Activated CD4-positive, alpha-beta memory T cell treated with anti-CD3 and anti-CD28 coated beads for 36 hours (primary cell): ENCODE measurements around the gene PPT2. TPM values are rescaled to one million over a fixed set of nuclear protein-coding genes. Genes with fewer than 3 reads are reported as not detected.

Source experiments
- CTCF ChIA-PET: fragments of 350-600 bp; sonication (Branson Sonifier 250); formaldehyde crosslinking; loops from one replicate; lab custom pipeline; 2021; ENCODE audit warnings: antibody characterized with exemption, inconsistent platforms; lab: Charles Lee
- POLR2A ChIA-PET: fragments of 350-600 bp; sonication (Branson Sonifier 250); formaldehyde crosslinking; loops from one replicate; lab custom pipeline; 2021; ENCODE audit warnings: antibody characterized with exemption; lab: Charles Lee
- DNase-seq: peaks from one replicate; pipeline ENCODE4 v3.0.0-alpha.2; 2020
- H3K27ac Mint-ChIP-seq: one replicate; pipeline ENCODE4 v1.8.0; 2021; ENCODE audit warnings: mixed read lengths
- H3K27me3 Mint-ChIP-seq: one replicate; pipeline ENCODE4 v1.8.0; 2021; ENCODE audit warnings: mixed read lengths
- H3K36me3 Mint-ChIP-seq: one replicate; pipeline ENCODE4 v1.8.0; 2021; ENCODE audit warnings: mixed read lengths
- H3K4me1 Mint-ChIP-seq: one replicate; pipeline ENCODE4 v1.8.0; 2021; ENCODE audit warnings: low read depth, mixed read lengths
- H3K4me3 Mint-ChIP-seq: one replicate; pipeline ENCODE4 v1.8.0; 2021; ENCODE audit warnings: mild to moderate bottlenecking, mixed read lengths
- H3K9me3 Mint-ChIP-seq: one replicate; pipeline ENCODE4 v1.8.0; 2021; ENCODE audit warnings: mixed read lengths
- intact Hi-C: fragments of 100-400 bp; cut with micrococcal nuclease; formaldehyde crosslinking; loops from one replicate; pipeline ENCODE4 v1.15.1; 2023
- total RNA-seq, 2 experiments: library from RNA; stranded (reverse); gene quantifications; one replicate each; pipeline ENCODE4 v1.2.3, GENCODE V29; 2021

Gene PPT2
- total RNA-seq, 2 experiments from 2014 or later, result 9.5 to 9.9 TPM

- DNase-seq, result no peak
- POLR2A ChIA-PET, result no interaction called here
- H3K36me3 Mint-ChIP-seq, result peaks cover 27% of the 10 kb centered on the region
- no peaks in the 10 kb centered on the region for H3K9me3 Mint-ChIP-seq
- CTCF ChIA-PET, result no interaction called here
- H3K27ac Mint-ChIP-seq, result no peak overlapping the region
- no peak overlapping the region for H3K4me3 Mint-ChIP-seq
- intact Hi-C loops, result no loop called here
- peaks cover 12% of the 10 kb centered on the region for H3K4me1 Mint-ChIP-seq
- H3K27me3 Mint-ChIP-seq, result peaks cover 4% of the 10 kb centered on the region
These were observed 40.3 kb upstream of the PPT2 start for GRCh38 chr6:32113386-32114352.

GRCh38 chr6:32114796-32115195 lies 39.1 kb upstream of the PPT2 start:
- no peaks in the 10 kb centered on the region for H3K27me3 Mint-ChIP-seq
- CTCF ChIA-PET, result interaction anchor here (1.4 kb wide), 1 partner anchor 40 kb away, joined by 4 read pairs; no protein-coding TSS in a partner anchor
- DNase-seq, result no peak
- H3K9me3 Mint-ChIP-seq, result no peaks in the 10 kb centered on the region
- intact Hi-C loops, result no loop called here
- peaks cover 32% of the 10 kb centered on the region for H3K36me3 Mint-ChIP-seq
- H3K27ac Mint-ChIP-seq, result no peak overlapping the region
- H3K4me1 Mint-ChIP-seq, result peaks cover 7% of the 10 kb centered on the region
- POLR2A ChIA-PET, result no interaction called here
- no peak overlapping the region for H3K4me3 Mint-ChIP-seq

GRCh38 chr6:32115623-32116022 lies 38.3 kb upstream of the PPT2 start:
- no peak for DNase-seq
- no peaks in the 10 kb centered on the region for H3K9me3 Mint-ChIP-seq
- peaks cover 7% of the 10 kb centered on the region for H3K4me1 Mint-ChIP-seq
- no peaks in the 10 kb centered on the region for H3K27me3 Mint-ChIP-seq
- POLR2A ChIA-PET, result no interaction called here
- peaks cover 34% of the 10 kb centered on the region for H3K36me3 Mint-ChIP-seq
- CTCF ChIA-PET, result interaction anchor here (0.6 to 1.4 kb wide), 3 partner anchors 39 to 513 kb away, joined by 3 to 4 read pairs (median 3); no protein-coding TSS in a partner anchor
- no peak overlapping the region for H3K27ac Mint-ChIP-seq
- H3K4me3 Mint-ChIP-seq, result no peak overlapping the region
- intact Hi-C loops, result no loop called here

- peaks cover 7% of the 10 kb centered on the region for H3K4me1 Mint-ChIP-seq
- intact Hi-C loops, result no loop called here
- CTCF ChIA-PET, result interaction anchor here (0.7 to 2.7 kb wide), 5 partner anchors 12 to 157 kb away, joined by 3 to 35 read pairs (median 4); partner anchors contain the start of genes ATF6B and FKBPL
- DNase-seq, result no peak
- peaks cover 39% of the 10 kb centered on the region for H3K36me3 Mint-ChIP-seq
- POLR2A ChIA-PET, result interaction anchor here (1.2 kb wide), 1 partner anchor 11 kb away, joined by 3 read pairs; the partner anchor contains the start of gene ATF6B
- H3K4me3 Mint-ChIP-seq, result no peak overlapping the region
- H3K27ac Mint-ChIP-seq, result no peak overlapping the region
- H3K27me3 Mint-ChIP-seq, result no peaks in the 10 kb centered on the region
- H3K9me3 Mint-ChIP-seq, result no peaks in the 10 kb centered on the region
These were observed 37.3 kb upstream of the PPT2 start for GRCh38 chr6:32116674-32117073.

GRCh38 chr6:32117461-32117860 lies 36.5 kb upstream of the PPT2 start:
- ChIA-PET CTCF (interaction anchor here (0.9 to 2.7 kb wide), 6 partner anchors 11 to 751 kb away, joined by 3 to 35 read pairs (median 4); partner anchors contain the start of genes ATF6B and FKBPL), POLR2A (interaction anchor here (1.2 kb wide), 1 partner anchor 10 kb away, joined by 3 read pairs; the partner anchor contains the start of gene ATF6B)
- intact Hi-C loops, result no loop called here
- Mint-ChIP-seq H3K27ac (no peak overlapping the region), H3K36me3 (peaks cover 45% of the 10 kb centered on the region), H3K4me3 (no peak overlapping the region), H3K27me3 (no peaks in the 10 kb centered on the region), H3K9me3 (no peaks in the 10 kb centered on the region), H3K4me1 (peaks cover 7% of the 10 kb centered on the region)
- DNase-seq, result no peak

- no peak overlapping the region for H3K27ac Mint-ChIP-seq
- peaks cover 48% of the 10 kb centered on the region for H3K36me3 Mint-ChIP-seq
- peak; percentile 81 for DNase-seq
- ChIA-PET CTCF (interaction anchor here (0.8 to 2.7 kb wide), 23 partner anchors 9 to 675 kb away, joined by 3 to 35 read pairs (median 4); partner anchors contain the start of genes ATF6B, FKBPL and PRRT1), POLR2A (interaction anchor here (1.8 kb wide), 1 partner anchor 8 kb away, joined by 4 read pairs; no protein-coding TSS in a partner anchor)
- H3K4me3 Mint-ChIP-seq, result no peak overlapping the region
- intact Hi-C loops, result loop anchor here (1.0 kb wide), 1 partner anchor 35 kb away; the partner anchor contains the start of gene PPT2
- H3K27me3 Mint-ChIP-seq, result no peaks in the 10 kb centered on the region
- H3K4me1 Mint-ChIP-seq, result peaks cover 7% of the 10 kb centered on the region
- no peaks in the 10 kb centered on the region for H3K9me3 Mint-ChIP-seq
These were observed 34.9 kb upstream of the PPT2 start for GRCh38 chr6:32118782-32119628.

- H3K4me3 Mint-ChIP-seq, result no peak overlapping the region
- no peak overlapping the region for H3K27ac Mint-ChIP-seq
- H3K36me3 Mint-ChIP-seq, result peaks cover 48% of the 10 kb centered on the region
- no peaks in the 10 kb centered on the region for H3K9me3 Mint-ChIP-seq
- no peak for DNase-seq
- POLR2A ChIA-PET, result no interaction called here
- CTCF ChIA-PET, result interaction anchor here (0.7 kb wide), 1 partner anchor 293 kb away, joined by 3 read pairs; no protein-coding TSS in a partner anchor
- H3K4me1 Mint-ChIP-seq, result peaks cover 9% of the 10 kb centered on the region
- intact Hi-C loops, result no loop called here
- no peaks in the 10 kb centered on the region for H3K27me3 Mint-ChIP-seq
These were observed 33.3 kb upstream of the PPT2 start for GRCh38 chr6:32120573-32121059.

GRCh38 chr6:32123681-32124080 lies 30.3 kb upstream of the PPT2 start:
- ChIA-PET CTCF (no interaction called here), POLR2A (no interaction called here)
- Mint-ChIP-seq H3K27ac (peak overlapping the region; percentile 1), H3K4me1 (peaks cover 31% of the 10 kb centered on the region), H3K27me3 (no peaks in the 10 kb centered on the region), H3K4me3 (no peak overlapping the region), H3K36me3 (peaks cover 37% of the 10 kb centered on the region), H3K9me3 (no peaks in the 10 kb centered on the region)
- DNase-seq, result no peak
- intact Hi-C loops, result no loop called here

GRCh38 chr6:32126880-32127279 lies 27.1 kb upstream of the PPT2 start:
- CTCF ChIA-PET, result interaction anchor here (1.0 to 4.3 kb wide), 3 partner anchors 9 to 79 kb away, joined by 3 to 35 read pairs (median 21); no protein-coding TSS in a partner anchor
- Mint-ChIP-seq H3K4me3 (peak overlapping the region; percentile 99), H3K9me3 (no peaks in the 10 kb centered on the region), H3K27me3 (no peaks in the 10 kb centered on the region), H3K4me1 (peaks cover 40% of the 10 kb centered on the region), H3K27ac (peak overlapping the region; percentile 96), H3K36me3 (peaks cover 24% of the 10 kb centered on the region)
- intact Hi-C loops, result no loop called here
- DNase-seq, result peak; percentile 31
- POLR2A ChIA-PET, result interaction anchor here (0.9 to 2.6 kb wide), 4 partner anchors 8 to 155 kb away, joined by 3 to 9 read pairs (median 5); partner anchors contain the start of genes DXO and RNF5

- DNase-seq, result no peak
- peaks cover 40% of the 10 kb centered on the region for H3K4me1 Mint-ChIP-seq
- H3K36me3 Mint-ChIP-seq, result peaks cover 20% of the 10 kb centered on the region
- H3K4me3 Mint-ChIP-seq, result peak overlapping the region; percentile 99
- POLR2A ChIA-PET, result interaction anchor here (0.9 to 2.6 kb wide), 7 partner anchors 9 to 727 kb away, joined by 3 to 9 read pairs (median 4); partner anchors contain the start of genes DXO, PSMB9, RNF5 and TAP1
- no peaks in the 10 kb centered on the region for H3K27me3 Mint-ChIP-seq
- no peaks in the 10 kb centered on the region for H3K9me3 Mint-ChIP-seq
- CTCF ChIA-PET, result interaction anchor here (0.9 to 4.3 kb wide), 4 partner anchors 9 to 80 kb away, joined by 3 to 35 read pairs (median 12); no protein-coding TSS in a partner anchor
- peak overlapping the region; percentile 96 for H3K27ac Mint-ChIP-seq
- intact Hi-C loops, result no loop called here
These were observed 26.6 kb upstream of the PPT2 start for GRCh38 chr6:32127409-32127716.
